OCI-LY3 (cell line): ENCODE measurements around the gene UBE3B.

Experiments used
- EZH2phosphoT487 ChIP-seq: fragments of 200-600 bp; shearing (Covaris generic); IDR thresholded peaks from 2 replicates; pipeline ENCODE4 v1.6.1; 2018; ENCODE audit warnings: antibody characterized with exemption, mixed run types, low read depth
- TF ChIP-seq, protein P1 (sequence below): fragments of 200-600, 300-600 bp; sonication (generic); IDR thresholded peaks from 2 replicates; pipeline ENCODE4 v1.5.1; 2014; ENCODE audit warnings: antibody characterized with exemption, low read length, low read depth

DNA sequence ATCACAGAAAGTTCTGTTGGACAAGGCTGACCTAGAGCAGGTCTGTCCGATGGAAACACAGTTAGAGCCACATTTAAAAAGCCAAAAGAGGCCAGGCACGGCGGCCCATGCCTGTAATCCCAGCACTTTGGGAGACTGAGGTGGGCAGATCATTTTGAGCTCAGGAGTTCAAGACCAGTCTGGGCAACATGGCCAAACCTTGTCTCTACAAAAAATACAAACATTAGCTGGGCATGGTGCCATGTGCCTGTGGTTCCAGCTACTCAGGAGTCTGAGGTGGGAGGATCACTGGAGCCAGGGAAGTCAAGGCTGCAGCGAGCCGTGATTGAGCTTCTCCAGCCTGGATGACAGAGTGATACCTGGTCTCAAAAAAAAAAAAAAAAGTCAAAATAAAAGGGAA is 14.9 kb downstream of the UBE3B start:
- TF ChIP-seq, protein P1, sequence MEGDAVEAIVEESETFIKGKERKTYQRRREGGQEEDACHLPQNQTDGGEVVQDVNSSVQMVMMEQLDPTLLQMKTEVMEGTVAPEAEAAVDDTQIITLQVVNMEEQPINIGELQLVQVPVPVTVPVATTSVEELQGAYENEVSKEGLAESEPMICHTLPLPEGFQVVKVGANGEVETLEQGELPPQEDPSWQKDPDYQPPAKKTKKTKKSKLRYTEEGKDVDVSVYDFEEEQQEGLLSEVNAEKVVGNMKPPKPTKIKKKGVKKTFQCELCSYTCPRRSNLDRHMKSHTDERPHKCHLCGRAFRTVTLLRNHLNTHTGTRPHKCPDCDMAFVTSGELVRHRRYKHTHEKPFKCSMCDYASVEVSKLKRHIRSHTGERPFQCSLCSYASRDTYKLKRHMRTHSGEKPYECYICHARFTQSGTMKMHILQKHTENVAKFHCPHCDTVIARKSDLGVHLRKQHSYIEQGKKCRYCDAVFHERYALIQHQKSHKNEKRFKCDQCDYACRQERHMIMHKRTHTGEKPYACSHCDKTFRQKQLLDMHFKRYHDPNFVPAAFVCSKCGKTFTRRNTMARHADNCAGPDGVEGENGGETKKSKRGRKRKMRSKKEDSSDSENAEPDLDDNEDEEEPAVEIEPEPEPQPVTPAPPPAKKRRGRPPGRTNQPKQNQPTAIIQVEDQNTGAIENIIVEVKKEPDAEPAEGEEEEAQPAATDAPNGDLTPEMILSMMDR = no peak
- no peak for TF ChIP-seq EZH2phosphoT487
